H1 (cell line): Measurements from ENCODE around the gene ADCY7. TPM values are rescaled to one million over a fixed set of nuclear protein-coding genes. Genes with fewer than 3 reads are reported as not detected.

Experiments used
- CTCF ChIA-PET: fragments of 300-600 bp; sonication (Branson Sonifier 250); formaldehyde crosslinking; loops from one replicate; lab custom pipeline; 2021; ENCODE audit not compliant: partially characterized antibody; lab: Charles Lee
- POLR2A ChIA-PET: fragments of 300-600 bp; sonication (Branson Sonifier 250); formaldehyde crosslinking; loops from one replicate; lab custom pipeline; 2021; ENCODE audit warnings: inconsistent platforms; ENCODE audit not compliant: partially characterized antibody; lab: Charles Lee
- DNase-seq, 2 experiments: peaks; one replicate each; pipeline versions ENCODE4 v3.0.0 to v3.0.0-alpha.2; 2010 to 2022; ENCODE audit warnings: low spot score in 2 of 2, low read depth in 1 of 2, mixed read lengths in 1 of 2
- FAIRE-seq: peaks from 2 replicates; lab custom pipeline; 2011; peaks lifted over from hg19 to GRCh38; lab: Jason Lieb, UNC
- H2AFZ ChIP-seq: 2 replicates; pipeline ENCODE4 v1.8.1; 2012; ENCODE audit warnings: low read length, inconsistent platforms
- H2AK5ac ChIP-seq: 2 replicates; pipeline ENCODE4 v1.6.1; 2013; ENCODE audit warnings: low read depth, low read length
- H2BK120ac ChIP-seq: replicated peaks from 2 replicates; pipeline ENCODE3; 2013; ENCODE audit warnings: low read depth, low read length, inconsistent platforms
- H2BK12ac ChIP-seq: 2 replicates; pipeline ENCODE4 v1.6.1; 2013; ENCODE audit warnings: low read depth, low read length
- H2BK15ac ChIP-seq: 2 replicates; pipeline ENCODE4 v1.6.1; 2013; ENCODE audit warnings: low read length
- H2BK20ac ChIP-seq: 2 replicates; pipeline ENCODE4 v1.6.1; 2013; ENCODE audit warnings: low read length
- H2BK5ac ChIP-seq: 2 replicates; pipeline ENCODE4 v1.6.1; 2013; ENCODE audit warnings: low read depth, low read length
- H3K14ac ChIP-seq: 2 replicates; pipeline ENCODE4 v1.6.1; 2013; ENCODE audit warnings: inconsistent platforms; ENCODE audit not compliant: insufficient read length
- H3K18ac ChIP-seq: 2 replicates; pipeline ENCODE4 v1.6.1; 2013; ENCODE audit warnings: low read length; ENCODE audit errors: extremely low read depth
- H3K23ac ChIP-seq: 2 replicates; pipeline ENCODE4 v1.6.1; 2013; ENCODE audit warnings: inconsistent platforms; ENCODE audit not compliant: insufficient read length
- H3K23me2 ChIP-seq: 2 replicates; pipeline ENCODE4 v1.6.1; 2013; ENCODE audit warnings: low read depth, low read length
- H3K27ac ChIP-seq: 2 replicates; pipeline ENCODE4 v1.6.1; 2011; ENCODE audit warnings: low read depth, low read length, inconsistent platforms
- H3K27me3 ChIP-seq, 4 experiments: replicated peaks in 1 of 4; 1 replicate in 1 of 4; 2 replicates in 3 of 4; pipeline versions ENCODE4 v1.6.1 to v1.8.1; 2011 to 2013; ENCODE audit warnings: low read length in 3 of 4, mild to moderate bottlenecking in 3 of 4, inconsistent platforms in 2 of 4, mixed read lengths in 2 of 4, moderate library complexity in 1 of 4; ENCODE audit not compliant: control insufficient read depth in 3 of 4, insufficient read depth in 3 of 4; ENCODE audit errors: extremely low read depth in 1 of 4
- H3K36me3 ChIP-seq, 4 experiments: 2 replicates each; pipeline versions ENCODE4 v1.6.1 to v1.8.1; 2011 to 2013; ENCODE audit warnings: mild to moderate bottlenecking in 4 of 4, low read length in 3 of 4, moderate library complexity in 2 of 4, control low read depth in 1 of 4, inconsistent platforms in 1 of 4; ENCODE audit not compliant: insufficient read depth in 4 of 4, control insufficient read depth in 2 of 4
- H3K4ac ChIP-seq: replicated peaks from 2 replicates; pipeline ENCODE3; 2013; ENCODE audit warnings: low read length, low read depth, mixed read lengths, inconsistent platforms; ENCODE audit not compliant: insufficient read length
- H3K4me1 ChIP-seq, 4 experiments: replicated peaks in 1 of 4; 1 replicate in 1 of 4; 2 replicates in 3 of 4; pipeline versions ENCODE4 v1.6.1 to v1.8.1; 2011 to 2013; ENCODE audit warnings: low read length in 3 of 4, inconsistent platforms in 2 of 4, mixed read lengths in 1 of 4; ENCODE audit not compliant: insufficient read depth in 4 of 4, control insufficient read depth in 3 of 4
- H3K4me2 ChIP-seq, 2 experiments: 2 replicates each; pipeline versions ENCODE4 v1.6.1 to v1.8.1; 2011 to 2013; ENCODE audit warnings: low read depth in 2 of 2, low read length in 2 of 2, control low read depth in 1 of 2, inconsistent platforms in 1 of 2, mild to moderate bottlenecking in 1 of 2; ENCODE audit not compliant: insufficient read depth in 1 of 2
- H3K4me3 ChIP-seq, 4 experiments: fragments of 200-600, 300-600 bp in 1 of 4; sonication (generic), shearing (Covaris generic), sonication (Bioruptor Twin) in 1 of 4; 2 replicates each; pipeline versions ENCODE4 v1.5.1 to v1.8.1; 2011 to 2016; ENCODE audit warnings: low read length in 4 of 4, low read depth in 3 of 4, control low read depth in 2 of 4, inconsistent platforms in 2 of 4, mild to moderate bottlenecking in 2 of 4, mixed read lengths in 1 of 4, moderate library complexity in 1 of 4; ENCODE audit not compliant: insufficient read depth in 2 of 4; ENCODE audit errors: extremely low read depth in 1 of 4
- H3K56ac ChIP-seq: replicated peaks from 2 replicates; pipeline ENCODE3; 2013; ENCODE audit warnings: low read depth, mild to moderate bottlenecking, mixed read lengths, low read length, inconsistent platforms; ENCODE audit not compliant: insufficient read length
- H3K79me1 ChIP-seq: 2 replicates; pipeline ENCODE4 v1.6.1; 2013; ENCODE audit warnings: low read depth, low read length, control low read depth
- H3K79me2 ChIP-seq, 2 experiments: 2 replicates each; pipeline versions ENCODE4 v1.6.1 to v1.8.1; 2012 to 2013; ENCODE audit warnings: low read length in 2 of 2, mild to moderate bottlenecking in 2 of 2, inconsistent platforms in 1 of 2; ENCODE audit not compliant: insufficient read depth in 2 of 2, control insufficient read depth in 1 of 2
- H3K9ac ChIP-seq, 4 experiments: replicated peaks in 1 of 4; 1 replicate in 1 of 4; 2 replicates in 3 of 4; pipeline versions ENCODE4 v1.6.1 to v1.8.1; 2011 to 2013; ENCODE audit warnings: low read depth in 3 of 4, low read length in 3 of 4, control low read depth in 2 of 4, mild to moderate bottlenecking in 2 of 4, moderate library complexity in 2 of 4, inconsistent platforms in 1 of 4; ENCODE audit errors: extremely low read depth in 1 of 4
- H3K9me3 ChIP-seq, 2 experiments: 2 replicates each; pipeline versions ENCODE4 v1.6.1 to v1.8.1; 2012 to 2013; ENCODE audit warnings: mild to moderate bottlenecking in 2 of 2, moderate library complexity in 2 of 2, control low read depth in 1 of 2, inconsistent platforms in 1 of 2, low read depth in 1 of 2, low read length in 1 of 2, mixed read lengths in 1 of 2; ENCODE audit not compliant: insufficient read depth in 2 of 2
- H4K20me1 ChIP-seq, 2 experiments: replicated peaks in 1 of 2; 2 replicates each; pipeline versions ENCODE3 to v1.8.1; 2011 to 2013; ENCODE audit warnings: inconsistent platforms in 2 of 2, low read length in 2 of 2, mild to moderate bottlenecking in 1 of 2; ENCODE audit not compliant: insufficient read depth in 2 of 2, control insufficient read depth in 1 of 2
- H4K5ac ChIP-seq: 2 replicates; pipeline ENCODE4 v1.6.1; 2013; ENCODE audit warnings: low read length, low read depth, mixed read lengths, inconsistent platforms; ENCODE audit not compliant: insufficient read length
- H4K8ac ChIP-seq: 2 replicates; pipeline ENCODE4 v1.8.0; 2013; ENCODE audit warnings: mild to moderate bottlenecking, moderate library complexity, low read length, inconsistent platforms; ENCODE audit not compliant: insufficient read depth; ENCODE audit errors: extremely low read depth
- H4K91ac ChIP-seq: replicated peaks from 2 replicates; pipeline ENCODE3; 2013; ENCODE audit warnings: low read length, mixed read lengths, inconsistent platforms; ENCODE audit not compliant: insufficient read length
- BACH1 ChIP-seq: IDR thresholded peaks from 2 replicates; pipeline ENCODE4 v1.6.1; 2012; ENCODE audit warnings: low read length, improper control_type of control experiment
- CREB1 ChIP-seq: IDR thresholded peaks from 2 replicates; pipeline ENCODE4 v1.6.1; 2012; ENCODE audit warnings: inconsistent platforms
- CTCF ChIP-seq, 3 experiments: IDR thresholded peaks; 1 replicate in 2 of 3; 2 replicates in 1 of 3; pipeline versions ENCODE4 v1.5.1 to v1.6.1; 2011; ENCODE audit warnings: low read length in 3 of 3, mild to moderate bottlenecking in 3 of 3, inconsistent platforms in 2 of 3, low read depth in 1 of 3, moderate library complexity in 1 of 3; ENCODE audit not compliant: insufficient read depth in 1 of 3; ENCODE audit errors: control extremely low read depth in 1 of 3
- GTF2F1 ChIP-seq: IDR thresholded peaks from 2 replicates; pipeline ENCODE4 v1.6.1; 2012; ENCODE audit warnings: low read depth, low read length, improper control_type of control experiment, borderline replicate concordance
- KDM4A ChIP-seq: IDR thresholded peaks from one replicate; pipeline ENCODE4 v1.7.1; 2012; ENCODE audit warnings: low read depth, mild to moderate bottlenecking, moderate library complexity, low read length, inconsistent platforms; ENCODE audit not compliant: severe bottlenecking
- NANOG ChIP-seq: IDR thresholded peaks from 2 replicates; pipeline ENCODE4 v1.6.1; 2011; ENCODE audit warnings: low read length, low read depth, mild to moderate bottlenecking, inconsistent platforms; ENCODE audit not compliant: insufficient read depth, poor library complexity, severe bottlenecking
- POLR2A ChIP-seq, 2 experiments: IDR thresholded peaks; 1 replicate in 1 of 2; 2 replicates in 1 of 2; pipeline ENCODE4 v1.6.1; 2011; ENCODE audit warnings: low read depth in 2 of 2, low read length in 2 of 2, mild to moderate bottlenecking in 2 of 2; ENCODE audit errors: control extremely low read depth in 1 of 2
- POLR2AphosphoS5 ChIP-seq: IDR thresholded peaks from 2 replicates; pipeline ENCODE4 v1.6.1; 2011; ENCODE audit warnings: low read depth, low read length
- POU5F1 ChIP-seq: IDR thresholded peaks from 2 replicates; pipeline ENCODE4 v1.6.1; 2011; ENCODE audit warnings: low read depth, mild to moderate bottlenecking, low read length, moderate library complexity
- SIN3A ChIP-seq, 2 experiments: IDR thresholded peaks in 1 of 2; conservative IDR thresholded peaks in 1 of 2; 2 replicates each; pipeline ENCODE4 v1.6.1; 2011 to 2012; ENCODE audit warnings: low read length in 2 of 2, improper control_type of control experiment in 1 of 2, low read depth in 1 of 2, mild to moderate bottlenecking in 1 of 2
- SP1 ChIP-seq: IDR thresholded peaks from 2 replicates; pipeline ENCODE4 v1.6.1; 2011; ENCODE audit warnings: low read depth, low read length
- SP2 ChIP-seq: IDR thresholded peaks from 2 replicates; pipeline ENCODE4 v1.6.1; 2012; ENCODE audit warnings: mild to moderate bottlenecking, low read length, inconsistent platforms
- ZNF274 ChIP-seq: IDR thresholded peaks from 2 replicates; pipeline ENCODE4 v1.7.0; 2012; ENCODE audit warnings: low read length, borderline replicate concordance; ENCODE audit errors: extremely low read depth
- WGBS, 2 experiments: shearing (Covaris generic) in 1 of 2; methylation state at CpG; one replicate each; pipeline versions ENCODE4 v1.1.6 to v1.1.7; 2013 to 2015; ENCODE audit warnings: low lambda C conversion rate in 2 of 2, mixed read lengths in 2 of 2, inconsistent platforms in 1 of 2, low coverage in 1 of 2, missing lambda C conversion rate in 1 of 2; ENCODE audit not compliant: insufficient replicate concordance in 2 of 2, insufficient coverage in 1 of 2, insufficient read length in 1 of 2; ENCODE audit errors: extremely low coverage in 1 of 2, missing lambda C conversion rate in 1 of 2; 5-methylcytosine and 5-hydroxymethylcytosine counted together
- polyA plus RNA-seq, 7 experiments: library from polyadenylated mRNA; depleted of rRNA in 3 of 7; stranded (reverse) in 5 of 7; unstranded in 2 of 7; fragments of >200 nt in 5 of 7; fragments of 200-250 nt in 2 of 7; gene quantifications; 1 replicate in 5 of 7; 2 replicates in 1 of 7; 4 replicates in 1 of 7; pipeline versions ENCODE4 v1.2.1 to v1.2.3, GENCODE V29; 2011 to 2013; ENCODE audit warnings: missing spikeins in 2 of 7, mixed read lengths in 2 of 7
- total RNA-seq: library from RNA; stranded (reverse); fragmentation: NEBNext Ultra II Directional; extraction: Animal tissue kit (Norgen Biotek cat#: 25700); gene quantifications from 2 replicates; pipeline ENCODE4 v1.2.1, GENCODE V29; 2021

The ADCY7 gene
- total and polyA plus RNA-seq, 2 of the 8 experiments (the other 6 are each of a cell fraction or from before 2014, with no cell fraction given): 2.4 to 5.1 TPM

GRCh38 chr16:50273382-50273690 is 7.0 kb downstream of the ADCY7 start:
- Histone ChIP-seq H3K18ac (no peak overlapping the region), H2AK5ac (no peak overlapping the region), H3K14ac (no peak overlapping the region), H2BK20ac (no peak overlapping the region), H3K4me3 (no peak overlapping the region), H2BK5ac (no peak overlapping the region; the same call in 1 of the 2 replicates), H3K36me3 (no peaks in the 10 kb centered on the region), H3K4me1 (no peaks in the 10 kb centered on the region), H2BK12ac (no peak overlapping the region), H2AFZ (no peak overlapping the region), H3K4ac (no peak overlapping the region), H3K9ac (no peak overlapping the region), H3K9me3 (no peaks in the 10 kb centered on the region), H3K27me3 (no peaks in the 10 kb centered on the region), H3K56ac (no peak overlapping the region), H4K91ac (no peak overlapping the region), H4K5ac (no peak overlapping the region), H2BK15ac (no peak overlapping the region), H4K8ac (no peak overlapping the region), H4K20me1 (peaks cover 0 to 2% of the 10 kb centered on the region in 2 experiments), H3K4me2 (no peak overlapping the region), H3K23ac (no peak overlapping the region), H3K27ac (no peak overlapping the region), H3K23me2 (no peaks in the 10 kb centered on the region), H3K79me1 (0 out of 2 replicates have a peak, but pooled peaks cover 3% of the 10 kb centered on the region), H2BK120ac (no peak overlapping the region)
- no peak for DNase-seq
- POLR2A ChIA-PET: interaction anchor here (1.4 kb wide), 1 partner anchor 39 kb away, joined by 4 read pairs; no protein-coding TSS in a partner anchor
- WGBS, 2 experiments: 100% methylated on average over 2 of the region's 2 CpGs; no CpG with 5 or more reads in 1 of the 2 experiments
- CTCF ChIA-PET: interaction anchor here (1.0 to 2.9 kb wide), 5 partner anchors 11 to 320 kb away, joined by 3 to 13 read pairs (median 4); no protein-coding TSS in a partner anchor
- FAIRE-seq: no peak
- TF ChIP-seq CREB1: no peak
- no peak for TF ChIP-seq BACH1
- TF ChIP-seq CTCF (IDR thresholded peaks at IDR 0.05; ENCODE audit: control extremely low read depth in 1 of 3, insufficient read depth in 1 of 3, low read depth in 1 of 3, low read length in 3 of 3): no peak
- no peak for TF ChIP-seq POLR2A (IDR thresholded peaks at IDR 0.05; ENCODE audit: control extremely low read depth in 1 of 2, low read depth in 2 of 2, low read length in 2 of 2)
- no peak for TF ChIP-seq SP1
- TF ChIP-seq POLR2AphosphoS5: no peak
- TF ChIP-seq KDM4A: no peak
- no peak for TF ChIP-seq POU5F1
- no peak for TF ChIP-seq SIN3A (conservative IDR thresholded peaks at IDR 0.05 in 1 of 2, IDR thresholded peaks at IDR 0.05 in 1 of 2; ENCODE audit: low read depth in 1 of 2, low read length in 2 of 2)
- no peak for TF ChIP-seq SP2
- no peak for TF ChIP-seq NANOG
- no peak for TF ChIP-seq ZNF274
- TF ChIP-seq GTF2F1: no peak
- TF ChIP-seq, all 59 proteins: peak for 0
- no peaks in the 10 kb centered on the region for H3K79me2 ChIP-seq
